ENCODE measurements around the gene LARP4B.

Gene LARP4B

GRCh38 chr10:828191-828590 is 103.3 kb downstream of the LARP4B start:
- DNase-seq (ENCODE audit: low read depth, low spot score), result no peak

- DNase-seq (ENCODE audit: low read depth, low spot score), result no peak
Observed at GRCh38 chr10:824946-825345, 106.6 kb downstream of the LARP4B start.

GRCh38 chr10:824497-824896 is 107.0 kb downstream of the LARP4B start:
- DNase-seq (ENCODE audit: low read depth, low spot score), result no peak

- no peak for DNase-seq (ENCODE audit: low read depth, low spot score)
Observed at GRCh38 chr10:822661-823367, 108.7 kb downstream of the LARP4B start.

GRCh38 chr10:822197-822596 is 109.3 kb downstream of the LARP4B start:
- no peak for DNase-seq (ENCODE audit: low read depth, low spot score)

- peak; percentile 24 for DNase-seq (ENCODE audit: low read depth, low spot score)
Observed at GRCh38 chr10:821322-821721, 110.2 kb downstream of the LARP4B start.

- no peak for DNase-seq (ENCODE audit: low read depth, low spot score)
Observed at GRCh38 chr10:819816-820215, 111.7 kb downstream of the LARP4B start.

- DNase-seq (ENCODE audit: low read depth, low spot score), result peak; percentile 91
Observed at GRCh38 chr10:819326-819725, 112.2 kb downstream of the LARP4B start.

- DNase-seq (ENCODE audit: low read depth, low spot score), result no peak
Observed at GRCh38 chr10:818526-819220, 112.8 kb downstream of the LARP4B start.

GRCh38 chr10:818010-818409 is 113.5 kb downstream of the LARP4B start:
- DNase-seq (ENCODE audit: low read depth, low spot score), result peak; percentile 44

GRCh38 chr10:817371-817770 is 114.1 kb downstream of the LARP4B start:
- DNase-seq (ENCODE audit: low read depth, low spot score), result no peak

GRCh38 chr10:816958-817357 is 114.5 kb downstream of the LARP4B start:
- no peak for DNase-seq (ENCODE audit: low read depth, low spot score)

- DNase-seq (ENCODE audit: low read depth, low spot score), result no peak
Observed at GRCh38 chr10:816091-816477, 115.4 kb downstream of the LARP4B start.

- DNase-seq (ENCODE audit: low read depth, low spot score), result no peak
Observed at GRCh38 chr10:815338-816090, 116.0 kb downstream of the LARP4B start.

- DNase-seq (ENCODE audit: low read depth, low spot score), result no peak
Observed at GRCh38 chr10:814536-815302, 116.8 kb downstream of the LARP4B start.

- DNase-seq (ENCODE audit: low read depth, low spot score), result no peak
Observed at GRCh38 chr10:813286-813685, 118.2 kb downstream of the LARP4B start.

- DNase-seq (ENCODE audit: low read depth, low spot score), result no peak
Observed at GRCh38 chr10:812787-813186, 118.7 kb downstream of the LARP4B start.

- DNase-seq (ENCODE audit: low read depth, low spot score), result peak; percentile 46
Observed at GRCh38 chr10:811379-812175, 119.9 kb downstream of the LARP4B start.

GRCh38 chr10:810351-810846 is 121.1 kb downstream of the LARP4B start:
- peak; percentile 41 for DNase-seq (ENCODE audit: low read depth, low spot score)

- DNase-seq (ENCODE audit: low read depth, low spot score), result no peak
Observed at GRCh38 chr10:809671-810350, 121.7 kb downstream of the LARP4B start.

Data from astrocyte of the hippocampus (primary cell).